OCI-LY7 (cell line): ENCODE data around the gene CASP2. TPM values are rescaled to one million over a fixed set of nuclear protein-coding genes. Genes with fewer than 3 reads are reported as not detected.

ENCODE experiments used
- BruUV-seq: library from RNA; stranded (reverse); fragments of 400-500 nt; replicated peaks from 2 replicates; lab custom pipeline; 2021; lab: Mats Ljungman, UMichigan
- CTCF ChIA-PET: fragments of 300-600 bp; sonication (Branson Sonifier 250); formaldehyde crosslinking; loops from one replicate; lab custom pipeline; 2022; ENCODE audit warnings: antibody characterized with exemption; ENCODE audit not compliant: unreplicated experiment; lab: Charles Lee
- POLR2A ChIA-PET: fragments of 300-600 bp; sonication (Branson Sonifier 250); formaldehyde crosslinking; loops from one replicate; lab custom pipeline; 2022; ENCODE audit warnings: antibody characterized with exemption; lab: Charles Lee
- DNase-seq: peaks from one replicate; pipeline ENCODE4 v3.0.0-alpha.2; 2015; ENCODE audit warnings: low spot score
- H2AFZ ChIP-seq: fragments of 200-600 bp; sonication (generic), shearing (Covaris generic); 2 replicates; pipeline ENCODE4 v1.6.1; 2014; ENCODE audit warnings: mild to moderate bottlenecking, antibody characterized with exemption, low read length, moderate library complexity
- H3K27ac ChIP-seq: fragments of 200-600 bp; sonication (generic); 2 replicates; pipeline ENCODE4 v1.5.1; 2014; ENCODE audit warnings: mixed run types, low read depth, mild to moderate bottlenecking, moderate library complexity, low read length, inconsistent platforms; ENCODE audit not compliant: poor library complexity, severe bottlenecking
- H3K36me3 ChIP-seq: fragments of 200-600 bp; sonication (generic); 2 replicates; pipeline ENCODE4 v1.6.1; 2014; ENCODE audit warnings: mild to moderate bottlenecking, antibody characterized with exemption, low read length, moderate library complexity, mixed read lengths; ENCODE audit not compliant: insufficient read depth
- H3K4me1 ChIP-seq: fragments of 200-600 bp; sonication (generic); 2 replicates; pipeline ENCODE4 v1.5.1; 2014; ENCODE audit warnings: mild to moderate bottlenecking, low read length; ENCODE audit not compliant: insufficient read depth, poor library complexity, severe bottlenecking
- H3K4me2 ChIP-seq: fragments of 200-600 bp; sonication (generic); 2 replicates; pipeline ENCODE4 v1.6.1; 2014; ENCODE audit warnings: mild to moderate bottlenecking, low read length
- H3K4me3 ChIP-seq: fragments of 200-600 bp; sonication (generic); 2 replicates; pipeline ENCODE4 v1.5.1; 2014; ENCODE audit warnings: mild to moderate bottlenecking, low read depth, low read length; ENCODE audit not compliant: poor library complexity, severe bottlenecking
- H3K79me2 ChIP-seq: fragments of 200-600 bp; sonication (generic); 2 replicates; pipeline ENCODE4 v1.6.1; 2016; ENCODE audit warnings: low read depth, mild to moderate bottlenecking, low read length, moderate library complexity, mixed read lengths; ENCODE audit not compliant: insufficient read depth
- H3K9me2 ChIP-seq: fragments of 200-600 bp; sonication (generic); 2 replicates; pipeline ENCODE4 v1.6.1; 2016; ENCODE audit warnings: mild to moderate bottlenecking, low read length, mixed read lengths; ENCODE audit not compliant: insufficient read depth
- H3K9me3 ChIP-seq: fragments of 200-600 bp; sonication (generic); 2 replicates; pipeline ENCODE4 v1.6.1; 2014; ENCODE audit warnings: mild to moderate bottlenecking, mixed run types, low read length, mixed read lengths
- H4K20me1 ChIP-seq: fragments of 200-600 bp; sonication (generic); 2 replicates; pipeline ENCODE4 v1.6.1; 2014; ENCODE audit warnings: mild to moderate bottlenecking, antibody characterized with exemption, low read length, moderate library complexity, mixed read lengths; ENCODE audit not compliant: insufficient read depth
- EZH2phosphoT487 ChIP-seq: fragments of 200-600 bp; sonication (generic); IDR thresholded peaks from 2 replicates; pipeline ENCODE4 v1.6.1; 2018; ENCODE audit warnings: low read depth, borderline replicate concordance, mild to moderate bottlenecking, mixed run types, antibody characterized with exemption, low read length, moderate library complexity, mixed read lengths
- intact Hi-C: fragments of 100-400 bp; cut with micrococcal nuclease; formaldehyde crosslinking; loops from one replicate; pipeline ENCODE4 v1.10.0; 2022; ENCODE audit not compliant: unreplicated experiment
- total RNA-seq, 2 experiments: library from RNA; depleted of rRNA in 1 of 2; stranded (reverse); fragments of >200 nt in 1 of 2; shearing (Covaris generic) in 1 of 2; gene quantifications; 2 replicates each; pipeline ENCODE4 v1.2.3, GENCODE V29; 2014 to 2022
- TF ChIP-seq, protein P1 (sequence below): fragments of 200-600 bp; sonication (generic); conservative IDR thresholded peaks from 2 replicates; pipeline ENCODE4 v1.5.1; 2014; ENCODE audit warnings: mild to moderate bottlenecking, antibody characterized with exemption, low read length, moderate library complexity, mixed read lengths

CASP2 gene
- total RNA-seq, 2 experiments from 2014 or later, result 27.2 to 61.6 TPM

DNA sequence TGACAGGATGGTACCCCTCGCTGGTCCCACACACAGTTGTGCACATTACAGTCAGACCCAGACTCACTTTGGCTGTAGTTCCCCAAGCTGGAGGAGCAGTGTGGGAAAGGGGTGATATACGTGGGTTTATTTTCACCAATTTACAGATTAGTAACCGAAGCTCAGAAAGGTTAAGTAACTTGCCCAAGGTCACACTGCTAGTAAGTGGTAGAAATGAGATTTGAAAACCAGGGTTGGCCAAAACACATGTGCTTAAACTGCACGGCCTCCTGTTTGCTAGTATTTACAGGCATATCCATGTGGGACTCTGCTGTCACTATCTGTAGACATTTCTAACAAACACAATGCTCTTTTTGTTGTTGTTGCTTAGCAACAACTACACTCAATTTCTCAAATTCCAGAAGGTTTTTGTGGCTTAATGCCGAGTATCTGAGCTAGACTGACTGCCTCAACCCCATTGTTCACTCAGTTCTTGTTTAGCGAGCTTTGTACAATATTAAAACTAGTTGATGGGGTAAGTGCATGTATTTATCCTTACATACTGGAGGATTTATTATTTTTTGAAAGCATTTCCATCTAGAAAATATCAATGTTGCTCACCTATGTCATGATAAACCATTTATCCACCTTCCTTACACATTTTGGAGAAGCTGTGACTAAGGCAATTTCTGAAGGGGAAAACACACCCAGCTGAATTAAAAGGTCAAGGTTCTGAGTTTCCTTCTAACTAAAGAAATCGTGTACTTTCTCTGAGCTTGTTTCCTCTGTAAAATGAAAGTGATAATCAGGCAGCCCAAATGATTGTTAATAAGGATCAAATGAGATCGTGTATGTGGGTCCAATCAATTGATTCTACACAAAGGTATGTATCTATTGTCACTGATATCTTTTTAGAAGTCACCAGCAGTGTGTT lies 8.7 kb upstream of the CASP2 start:
- peaks cover 15% of the 10 kb centered on the region for H3K4me1 ChIP-seq
- no peak overlapping the region; the same call in 1 of the 2 replicates for H2AFZ ChIP-seq
- H3K9me2 ChIP-seq, result no peaks in the 10 kb centered on the region
- H3K9me3 ChIP-seq, result no peaks in the 10 kb centered on the region
- intact Hi-C loops, result no loop called here
- ChIA-PET POLR2A (interaction anchor here (1.2 to 1.5 kb wide), 4 partner anchors 9 to 29 kb away, joined by 3 to 6 read pairs (median 5); partner anchors contain the start of genes CASP2 and GSTK1), CTCF (interaction anchor here (1.1 kb wide), 1 partner anchor 12 kb away, joined by 3 read pairs; no protein-coding TSS in a partner anchor)
- TF ChIP-seq EZH2phosphoT487, result no peak
- TF ChIP-seq, protein P1, sequence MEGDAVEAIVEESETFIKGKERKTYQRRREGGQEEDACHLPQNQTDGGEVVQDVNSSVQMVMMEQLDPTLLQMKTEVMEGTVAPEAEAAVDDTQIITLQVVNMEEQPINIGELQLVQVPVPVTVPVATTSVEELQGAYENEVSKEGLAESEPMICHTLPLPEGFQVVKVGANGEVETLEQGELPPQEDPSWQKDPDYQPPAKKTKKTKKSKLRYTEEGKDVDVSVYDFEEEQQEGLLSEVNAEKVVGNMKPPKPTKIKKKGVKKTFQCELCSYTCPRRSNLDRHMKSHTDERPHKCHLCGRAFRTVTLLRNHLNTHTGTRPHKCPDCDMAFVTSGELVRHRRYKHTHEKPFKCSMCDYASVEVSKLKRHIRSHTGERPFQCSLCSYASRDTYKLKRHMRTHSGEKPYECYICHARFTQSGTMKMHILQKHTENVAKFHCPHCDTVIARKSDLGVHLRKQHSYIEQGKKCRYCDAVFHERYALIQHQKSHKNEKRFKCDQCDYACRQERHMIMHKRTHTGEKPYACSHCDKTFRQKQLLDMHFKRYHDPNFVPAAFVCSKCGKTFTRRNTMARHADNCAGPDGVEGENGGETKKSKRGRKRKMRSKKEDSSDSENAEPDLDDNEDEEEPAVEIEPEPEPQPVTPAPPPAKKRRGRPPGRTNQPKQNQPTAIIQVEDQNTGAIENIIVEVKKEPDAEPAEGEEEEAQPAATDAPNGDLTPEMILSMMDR, result no peak
- no peak overlapping the region for H3K27ac ChIP-seq
- no peaks in the 10 kb centered on the region for H4K20me1 ChIP-seq
- H3K4me2 ChIP-seq, result no peak overlapping the region
- H3K36me3 ChIP-seq, result no peaks in the 10 kb centered on the region
- H3K79me2 ChIP-seq, result no peaks in the 10 kb centered on the region
- BruUV-seq, result no TSS peak
- DNase-seq, result no peak
- no peak overlapping the region for H3K4me3 ChIP-seq

DNA sequence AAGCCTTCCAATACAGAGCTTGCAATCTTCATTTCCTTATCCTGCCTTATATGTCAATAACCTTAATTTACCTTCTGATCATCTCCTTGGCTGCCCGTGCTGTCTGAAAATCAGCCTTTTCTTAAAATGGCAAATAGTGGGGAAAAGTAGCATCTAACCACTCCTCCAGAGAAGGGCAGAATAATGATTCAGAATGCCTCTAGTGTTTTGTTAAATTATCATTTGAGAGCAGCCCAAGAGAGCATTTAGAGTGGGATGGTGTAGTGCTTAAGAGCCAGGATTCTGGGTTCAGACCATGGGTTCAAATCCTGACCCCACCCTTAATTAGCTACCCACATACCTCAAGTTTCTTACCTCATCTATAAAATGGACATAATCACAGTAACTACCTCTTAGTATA lies 8.0 kb upstream of the CASP2 start:
- Histone ChIP-seq H3K9me3 (no peaks in the 10 kb centered on the region), H3K27ac (no peak overlapping the region), H2AFZ (no peak overlapping the region; the same call in 1 of the 2 replicates), H3K4me3 (no peak overlapping the region), H3K4me2 (no peak overlapping the region), H4K20me1 (no peaks in the 10 kb centered on the region), H3K79me2 (no peaks in the 10 kb centered on the region), H3K4me1 (peaks cover 16% of the 10 kb centered on the region), H3K36me3 (no peaks in the 10 kb centered on the region), H3K9me2 (no peaks in the 10 kb centered on the region)
- no peak for DNase-seq
- CTCF ChIA-PET, result no interaction called here
- intact Hi-C loops, result no loop called here
- no TSS peak for BruUV-seq
- POLR2A ChIA-PET, result interaction anchor here (0.6 to 1.5 kb wide), 6 partner anchors 8 to 1110 kb away, joined by 3 to 6 read pairs (median 5); partner anchors contain the start of genes CASP2 and GSTK1
- TF ChIP-seq, protein P1, result no peak
- TF ChIP-seq EZH2phosphoT487, result no peak
